DND-41 (cell line): ENCODE results near the gene POU6F1.

Source experiments
- EZH2 ChIP-seq: IDR thresholded peaks from 3 replicates; pipeline ENCODE4 v1.6.1; 2012; ENCODE audit warnings: borderline replicate concordance, low read depth, mild to moderate bottlenecking, moderate library complexity, low read length, inconsistent platforms; ENCODE audit not compliant: severe bottlenecking
- TF ChIP-seq, protein P1 (sequence below): IDR thresholded peaks from 2 replicates; pipeline ENCODE4 v1.5.1; 2012; ENCODE audit warnings: borderline replicate concordance, low read length, moderate library complexity, mild to moderate bottlenecking; ENCODE audit not compliant: poor library complexity, severe bottlenecking; ENCODE audit errors: extremely low read depth

DNA sequence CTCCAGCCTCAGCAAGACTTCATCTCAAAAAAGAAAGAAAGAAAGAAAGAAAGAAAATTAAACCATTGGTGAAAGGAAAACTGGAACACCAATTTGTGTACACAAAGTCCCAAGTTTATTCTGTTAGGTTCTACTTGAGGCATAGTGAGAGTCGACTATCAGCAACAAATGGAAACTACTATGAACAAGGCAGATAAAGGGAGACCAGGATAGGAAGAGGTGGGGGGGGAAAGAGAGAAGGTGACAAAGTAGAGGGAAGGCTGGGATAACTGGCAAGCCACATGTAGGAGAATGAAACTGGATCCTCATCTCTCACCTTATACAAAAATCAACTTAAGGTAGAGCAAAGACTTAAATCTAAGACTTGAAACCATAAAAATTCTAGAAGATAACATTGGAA, 70.6 kb downstream of the POU6F1 start:
- TF ChIP-seq, protein P1, sequence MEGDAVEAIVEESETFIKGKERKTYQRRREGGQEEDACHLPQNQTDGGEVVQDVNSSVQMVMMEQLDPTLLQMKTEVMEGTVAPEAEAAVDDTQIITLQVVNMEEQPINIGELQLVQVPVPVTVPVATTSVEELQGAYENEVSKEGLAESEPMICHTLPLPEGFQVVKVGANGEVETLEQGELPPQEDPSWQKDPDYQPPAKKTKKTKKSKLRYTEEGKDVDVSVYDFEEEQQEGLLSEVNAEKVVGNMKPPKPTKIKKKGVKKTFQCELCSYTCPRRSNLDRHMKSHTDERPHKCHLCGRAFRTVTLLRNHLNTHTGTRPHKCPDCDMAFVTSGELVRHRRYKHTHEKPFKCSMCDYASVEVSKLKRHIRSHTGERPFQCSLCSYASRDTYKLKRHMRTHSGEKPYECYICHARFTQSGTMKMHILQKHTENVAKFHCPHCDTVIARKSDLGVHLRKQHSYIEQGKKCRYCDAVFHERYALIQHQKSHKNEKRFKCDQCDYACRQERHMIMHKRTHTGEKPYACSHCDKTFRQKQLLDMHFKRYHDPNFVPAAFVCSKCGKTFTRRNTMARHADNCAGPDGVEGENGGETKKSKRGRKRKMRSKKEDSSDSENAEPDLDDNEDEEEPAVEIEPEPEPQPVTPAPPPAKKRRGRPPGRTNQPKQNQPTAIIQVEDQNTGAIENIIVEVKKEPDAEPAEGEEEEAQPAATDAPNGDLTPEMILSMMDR, result no peak
- TF ChIP-seq EZH2, result no peak
